ENCODE data around the gene TCEAL5.
"Not testable (repeated sequence)": the region's sequence is repeated elsewhere in the genome, so short reads cannot be mapped to it uniquely, and the experiment has no call there.

The TCEAL5 gene

GRCh38 chrX:103234869-103235268, 41.7 kb downstream of the TCEAL5 start:
- no peak for DNase-seq (ENCODE audit: low spot score)

GRCh38 chrX:103233263-103233662, 43.3 kb downstream of the TCEAL5 start:
- DNase-seq (ENCODE audit: low spot score), result no peak

- not testable (repeated sequence) for DNase-seq (ENCODE audit: low spot score)
These were observed 50.6 kb downstream of the TCEAL5 start for GRCh38 chrX:103225918-103226317.

Data from NAMALWA (cell line).